H1 (cell line): ENCODE data around the gene ADGRD2. TPM values are rescaled to one million over a fixed set of nuclear protein-coding genes. Genes with fewer than 3 reads are reported as not detected.

ENCODE experiments used
- FOSL1 ChIP-seq: IDR thresholded peaks from 2 replicates; pipeline ENCODE4 v1.6.1; 2011; ENCODE audit warnings: mild to moderate bottlenecking, low read depth, low read length, moderate library complexity; ENCODE audit not compliant: insufficient read depth
- JUN ChIP-seq: IDR thresholded peaks from 2 replicates; pipeline ENCODE4 v1.6.1; 2011; ENCODE audit warnings: low read depth, mild to moderate bottlenecking, improper control_type of control experiment, low read length
- KDM4A ChIP-seq: IDR thresholded peaks from one replicate; pipeline ENCODE4 v1.7.1; 2012; ENCODE audit warnings: low read depth, mild to moderate bottlenecking, moderate library complexity, low read length, inconsistent platforms; ENCODE audit not compliant: severe bottlenecking
- KDM5A ChIP-seq: fragments of 200-600 bp; IDR thresholded peaks from 2 replicates; pipeline ENCODE4 v1.7.1; 2012; ENCODE audit warnings: mild to moderate bottlenecking, low read length, inconsistent platforms, mixed read lengths
- MAX ChIP-seq: IDR thresholded peaks from 2 replicates; pipeline ENCODE4 v1.6.1; 2012; ENCODE audit warnings: inconsistent platforms
- RBBP5 ChIP-seq: IDR thresholded peaks from 2 replicates; pipeline ENCODE4 v1.7.1; 2012; ENCODE audit warnings: low read depth, mild to moderate bottlenecking, inconsistent platforms, low read length, moderate library complexity, borderline replicate concordance
- SIRT6 ChIP-seq: IDR thresholded peaks from one replicate; pipeline ENCODE4 v1.7.1; 2012; ENCODE audit warnings: low read length, inconsistent platforms
- TAF1 ChIP-seq: IDR thresholded peaks from 2 replicates; pipeline ENCODE4 v1.6.1; 2011; ENCODE audit warnings: mild to moderate bottlenecking, low read depth, low read length
- TAF7 ChIP-seq: optimal IDR thresholded peaks from 2 replicates; pipeline ENCODE3; 2011; ENCODE audit warnings: low read depth, mild to moderate bottlenecking, inconsistent platforms, low read length, moderate library complexity, borderline replicate concordance
- polyA plus RNA-seq, 7 experiments: library from polyadenylated mRNA; depleted of rRNA in 3 of 7; stranded (reverse) in 5 of 7; unstranded in 2 of 7; fragments of >200 nt in 5 of 7; fragments of 200-250 nt in 2 of 7; gene quantifications; 1 replicate in 5 of 7; 2 replicates in 1 of 7; 4 replicates in 1 of 7; pipeline versions ENCODE4 v1.2.1 to v1.2.3, GENCODE V29; 2011 to 2013; ENCODE audit warnings: missing spikeins in 2 of 7, mixed read lengths in 2 of 7
- total RNA-seq: library from RNA; stranded (reverse); fragmentation: NEBNext Ultra II Directional; extraction: Animal tissue kit (Norgen Biotek cat#: 25700); gene quantifications from 2 replicates; pipeline ENCODE4 v1.2.1, GENCODE V29; 2021

Gene ADGRD2
- total and polyA plus RNA-seq, 2 of the 8 experiments (the other 6 are each of a cell fraction or from before 2014, with no cell fraction given) = 0.41 to 1.4 TPM

DNA sequence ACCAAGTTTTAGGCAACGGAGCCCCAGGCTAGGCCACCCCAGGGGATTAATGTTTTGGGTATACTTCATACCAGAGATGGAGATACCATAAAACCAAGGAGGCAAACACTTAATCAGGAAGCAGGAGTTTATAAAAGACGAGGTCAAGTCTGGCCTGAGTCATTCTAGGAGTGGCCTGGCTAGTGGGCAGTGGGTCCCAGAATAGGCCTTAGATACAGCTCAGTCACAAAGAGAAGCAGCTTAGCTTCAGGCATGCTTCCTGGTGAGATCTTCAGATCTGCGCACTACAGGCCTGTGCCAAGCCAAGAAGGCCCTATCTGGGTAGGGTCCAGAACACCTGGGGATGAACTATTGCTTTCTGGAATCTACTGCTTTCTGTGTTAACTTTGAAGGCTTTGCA is 77.5 kb downstream of the ADGRD2 start (continued):
- TF ChIP-seq FOSL1 (no peak), KDM5A (no peak), TAF7 (no peak), MAX (no peak), TAF1 (no peak), SIRT6 (no peak), KDM4A (no peak), JUN (no peak), RBBP5 (no peak)

Other genes starting within 250 kb of the ADGRD2 start
- 16.6 and 19.7 TPM in 2 replicates for gene NEK6, start 192.5 kb upstream of the ADGRD2 start, total RNA-seq
- gene NEK6, start 192.5 kb upstream of the ADGRD2 start, polyA plus RNA-seq (2011; rRNA removed) = 17.7 and 23.9 TPM in 2 replicates
- gene PSMB7, start 35.0 kb upstream of the ADGRD2 start, total RNA-seq = 219 and 222 TPM in 2 replicates
- 213 and 357 TPM in 2 replicates for gene PSMB7, start 35.0 kb upstream of the ADGRD2 start, polyA plus RNA-seq (2011; rRNA removed)
- 0.42 and 0.58 TPM in 2 replicates for gene NR5A1, start 56.9 kb downstream of the ADGRD2 start, total RNA-seq
- 0.29 and 0.74 TPM in 2 replicates for gene NR5A1, start 56.9 kb downstream of the ADGRD2 start, polyA plus RNA-seq (2011; rRNA removed)